Left lung (tissue), 10 donors: ENCODE results near the gene PLEKHA5. TPM values are rescaled to one million over a fixed set of nuclear protein-coding genes. Genes with fewer than 3 reads are reported as not detected.

Experiments used
- ATAC-seq: fragments of 200-7000 bp; cut with Tn5 transposase; one replicate; pipeline ENCODE4 v1.9.1; 2020; ENCODE audit warnings: moderate library complexity
- DNase-seq, 4 donors: peaks; one replicate each; pipeline ENCODE4 v3.0.0-alpha.2; 2013 to 2020
- H3K27ac ChIP-seq, 2 donors: fragments of 200-600 bp; sonication (generic) in 1 of 2; one replicate each; pipeline versions ENCODE4 v1.5.0 to v1.8.0; 2020 to 2021
- H3K27me3 ChIP-seq, 2 donors: fragments of 200-600 bp; sonication (generic) in 1 of 2; one replicate each; pipeline versions ENCODE4 v1.5.0 to v1.8.0; 2020 to 2021
- H3K36me3 ChIP-seq, 2 donors: fragments of 200-600 bp; sonication (generic) in 1 of 2; one replicate each; pipeline versions ENCODE4 v1.5.0 to v1.8.0; 2020 to 2021
- H3K4me1 ChIP-seq, 2 donors: fragments of 200-600 bp; one replicate each; pipeline ENCODE4 v1.8.0; 2021
- H3K4me3 ChIP-seq, 2 donors: fragments of 200-600 bp; sonication (generic) in 1 of 2; one replicate each; pipeline versions ENCODE4 v1.5.0 to v1.8.0; 2020 to 2021; ENCODE audit warnings: mild to moderate bottlenecking in 1 of 2
- H3K9me3 ChIP-seq, 2 donors: fragments of 200-600 bp; sonication (generic) in 1 of 2; one replicate each; pipeline versions ENCODE4 v1.5.0 to v1.8.0; 2020 to 2021
- CTCF ChIP-seq, 2 donors: fragments of 200-600 bp; sonication (generic) in 1 of 2; IDR thresholded peaks; one replicate each; pipeline versions ENCODE4 v1.5.0 to v1.8.0; 2021; ENCODE audit warnings: antibody characterized with exemption in 2 of 2
- intact Hi-C, 2 donors: fragments of 100-400 bp; cut with DNase I; formaldehyde crosslinking; loops; one replicate each; pipeline versions ENCODE4 v1.11.2 to v1.14.2; 2022
- polyA plus RNA-seq, 6 donors: library from polyadenylated mRNA; unstranded; fragments of 120-200 nt; gene quantifications; one replicate each; pipeline ENCODE4 v1.2.1, GENCODE V29; 2013; ENCODE audit not compliant: insufficient read length in 6 of 6
- total RNA-seq, 2 donors: library from RNA; stranded (reverse); fragmentation: NEBNext Ultra II Directional; extraction: Animal tissue kit (Norgen Biotek cat#: 25700); gene quantifications; one replicate each; pipeline ENCODE4 v1.2.1, GENCODE V29; 2021
- donor health status: DM: no; HTN: yes; CAD: no.
- donor health status: DM: no; HTN: no; CAD: no.

Gene PLEKHA5
- total and polyA plus RNA-seq, 8 donors = 20.4 to 43.6 (median 38.0) TPM

GRCh38 chr12:19373586-19373985 is 244.1 kb downstream of the PLEKHA5 start:
- peaks cover 0 to 14% of the 10 kb centered on the region in 2 donors for H3K36me3 ChIP-seq
- no peaks in the 10 kb centered on the region for H3K4me1 ChIP-seq
- H3K27me3 ChIP-seq = no peaks in the 10 kb centered on the region
- intact Hi-C loops = no loop called here
- peak in 1 of 4 donors; percentile 20 for DNase-seq
- H3K27ac ChIP-seq = no peak overlapping the region
- TF ChIP-seq CTCF (IDR thresholded peaks at IDR 0.05) = no peak
- no peaks in the 10 kb centered on the region for H3K9me3 ChIP-seq
- no peak overlapping the region for H3K4me3 ChIP-seq
- ATAC-seq = no peak

- ATAC-seq (no peak), DNase-seq (no peak)
- intact Hi-C loops = no loop called here
- Histone ChIP-seq H3K4me1 (no peaks in the 10 kb centered on the region), H3K4me3 (no peak overlapping the region), H3K27ac (no peak overlapping the region), H3K27me3 (no peaks in the 10 kb centered on the region), H3K9me3 (no peaks in the 10 kb centered on the region), H3K36me3 (peaks cover 0 to 7% of the 10 kb centered on the region in 2 donors)
- TF ChIP-seq CTCF (IDR thresholded peaks at IDR 0.05) = no peak
These were observed 246.4 kb downstream of the PLEKHA5 start for GRCh38 chr12:19375888-19376287.

GRCh38 chr12:19376691-19377090 is 247.2 kb downstream of the PLEKHA5 start:
- no peak overlapping the region for H3K4me3 ChIP-seq
- ATAC-seq (no peak), DNase-seq (no peak)
- H3K4me1 ChIP-seq = no peaks in the 10 kb centered on the region
- no peaks in the 10 kb centered on the region for H3K36me3 ChIP-seq
- TF ChIP-seq CTCF (IDR thresholded peaks at IDR 0.05) = no peak
- H3K9me3 ChIP-seq = no peaks in the 10 kb centered on the region
- intact Hi-C loops = no loop called here
- no peak overlapping the region for H3K27ac ChIP-seq
- no peaks in the 10 kb centered on the region for H3K27me3 ChIP-seq

GRCh38 chr12:19382111-19382526 is 252.6 kb downstream of the PLEKHA5 start:
- H3K27me3 ChIP-seq = no peaks in the 10 kb centered on the region
- no peaks in the 10 kb centered on the region for H3K4me1 ChIP-seq
- ATAC-seq (peak; percentile 77), DNase-seq (peak in 1 of 4 donors; percentile 43)
- no peak for TF ChIP-seq CTCF (IDR thresholded peaks at IDR 0.05)
- no peaks in the 10 kb centered on the region for H3K9me3 ChIP-seq
- intact Hi-C loops = no loop called here
- H3K36me3 ChIP-seq = no peaks in the 10 kb centered on the region
- no peak overlapping the region for H3K4me3 ChIP-seq
- H3K27ac ChIP-seq = no peak overlapping the region

- H3K4me1 ChIP-seq = no peaks in the 10 kb centered on the region
- intact Hi-C loops = no loop called here
- no peak for ATAC-seq
- no peaks in the 10 kb centered on the region for H3K9me3 ChIP-seq
- H3K36me3 ChIP-seq = no peaks in the 10 kb centered on the region
- H3K4me3 ChIP-seq = no peak overlapping the region
- no peak overlapping the region for H3K27ac ChIP-seq
- no peaks in the 10 kb centered on the region for H3K27me3 ChIP-seq
- no peak for DNase-seq
- TF ChIP-seq CTCF (IDR thresholded peaks at IDR 0.05) = no peak
These were observed 253.0 kb downstream of the PLEKHA5 start for GRCh38 chr12:19382563-19382962.
